Measurements from ENCODE around the gene LY86.

DNA sequence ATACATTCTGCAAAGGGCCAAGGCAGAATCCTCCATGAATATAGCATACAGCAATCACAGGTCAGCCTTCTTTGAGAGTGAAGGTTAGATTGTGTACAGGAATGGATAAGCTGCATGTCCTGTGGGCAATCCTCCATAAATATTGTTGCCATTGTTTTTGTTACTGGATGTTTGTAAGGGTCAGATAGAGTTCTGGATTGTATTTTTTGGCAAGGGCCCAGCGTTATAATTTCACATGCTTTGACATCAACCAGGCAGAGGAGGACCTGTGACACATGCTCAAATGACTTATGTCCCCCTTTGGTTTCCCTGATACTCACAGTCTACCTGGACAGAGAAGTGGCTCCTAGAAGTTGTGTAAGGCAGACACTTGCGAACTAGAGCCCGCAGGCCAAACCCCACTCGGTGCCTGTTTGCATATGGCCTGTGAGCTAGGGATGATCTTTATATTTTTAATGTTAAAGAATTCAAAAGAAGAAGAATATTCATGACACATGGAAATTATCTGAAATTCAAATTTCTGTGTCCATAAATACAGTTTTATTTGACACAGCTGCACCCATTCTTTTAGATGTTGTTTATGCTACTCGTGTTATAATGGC is 5.4 kb downstream of the LY86 start:
- TF ChIP-seq, protein P1, sequence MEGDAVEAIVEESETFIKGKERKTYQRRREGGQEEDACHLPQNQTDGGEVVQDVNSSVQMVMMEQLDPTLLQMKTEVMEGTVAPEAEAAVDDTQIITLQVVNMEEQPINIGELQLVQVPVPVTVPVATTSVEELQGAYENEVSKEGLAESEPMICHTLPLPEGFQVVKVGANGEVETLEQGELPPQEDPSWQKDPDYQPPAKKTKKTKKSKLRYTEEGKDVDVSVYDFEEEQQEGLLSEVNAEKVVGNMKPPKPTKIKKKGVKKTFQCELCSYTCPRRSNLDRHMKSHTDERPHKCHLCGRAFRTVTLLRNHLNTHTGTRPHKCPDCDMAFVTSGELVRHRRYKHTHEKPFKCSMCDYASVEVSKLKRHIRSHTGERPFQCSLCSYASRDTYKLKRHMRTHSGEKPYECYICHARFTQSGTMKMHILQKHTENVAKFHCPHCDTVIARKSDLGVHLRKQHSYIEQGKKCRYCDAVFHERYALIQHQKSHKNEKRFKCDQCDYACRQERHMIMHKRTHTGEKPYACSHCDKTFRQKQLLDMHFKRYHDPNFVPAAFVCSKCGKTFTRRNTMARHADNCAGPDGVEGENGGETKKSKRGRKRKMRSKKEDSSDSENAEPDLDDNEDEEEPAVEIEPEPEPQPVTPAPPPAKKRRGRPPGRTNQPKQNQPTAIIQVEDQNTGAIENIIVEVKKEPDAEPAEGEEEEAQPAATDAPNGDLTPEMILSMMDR (conservative IDR thresholded peaks at IDR 0.05 in 1 of 2, IDR thresholded peaks at IDR 0.05 in 1 of 2; ENCODE audit: low read depth in 1 of 2, low read length in 2 of 2), result no peak
- no peak for TF ChIP-seq EZH2 (IDR thresholded peaks at IDR 0.05; ENCODE audit: low read length, missing control alignments)
